ENCODE data around the gene SELENON. TPM values are rescaled to one million over a fixed set of nuclear protein-coding genes. Genes with fewer than 3 reads are reported as not detected.

Gene SELENON
- total RNA-seq, result 36.0 and 47.9 TPM in 2 replicates

DNA sequence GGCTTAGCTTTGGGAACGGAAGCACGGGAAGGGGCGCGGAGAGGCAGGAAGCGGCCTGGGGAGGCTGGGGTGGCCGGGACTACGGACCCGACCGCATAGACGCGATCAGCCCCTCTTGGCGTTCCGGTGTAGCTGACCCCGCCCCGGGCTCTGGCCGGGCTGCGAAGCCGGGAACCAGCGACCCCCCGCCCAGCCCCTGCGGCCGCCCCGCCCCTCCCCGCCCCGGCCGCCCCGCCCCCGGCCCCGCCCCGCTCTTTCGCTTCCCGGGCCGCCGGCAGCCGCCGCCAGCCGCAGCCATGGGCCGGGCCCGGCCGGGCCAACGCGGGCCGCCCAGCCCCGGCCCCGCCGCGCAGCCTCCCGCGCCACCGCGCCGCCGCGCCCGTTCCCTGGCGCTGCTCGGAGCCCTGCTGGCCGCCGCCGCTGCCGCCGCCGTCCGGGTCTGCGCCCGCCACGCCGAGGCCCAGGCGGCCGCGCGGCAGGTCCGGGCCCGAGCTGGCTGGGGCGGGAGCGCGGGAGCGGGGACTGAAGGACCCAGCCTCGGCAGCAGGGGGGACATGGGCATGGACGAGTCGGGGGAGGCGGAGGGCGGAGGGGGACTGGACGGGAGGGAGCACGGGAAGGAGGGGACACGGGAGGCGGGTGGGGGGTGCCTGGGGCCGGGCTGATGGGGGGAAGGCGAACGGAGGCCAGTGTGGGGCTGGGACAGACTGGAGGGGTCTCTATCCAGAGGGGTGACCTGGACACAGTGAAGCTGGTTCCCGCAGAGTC, at the start of gene SELENON:
SELENON (plus strand) TSS at position 259 of the 768 bp plus-strand sequence; CDS start at position 297, 38 bp downstream.

GRCh38 chr1:25819491-25820246, 19.7 kb downstream of the SELENON start, which contains the start of gene MTFR1L:
TSS of gene MTFR1L (plus strand) at chr1:25819954. CDS start at chr1:25823105, 3,151 bp downstream.

GRCh38 chr1:25858906-25859789, 59.2 kb downstream of the SELENON start, which contains the start of gene AUNIP:
TSS of gene AUNIP (minus strand) at chr1:25859457. CDS start at chr1:25859357, 100 bp downstream.

Other genes with a start within 250 kb of the SELENON start
- gene MAN1C1, start 183.4 kb upstream of the SELENON start, total RNA-seq, result 5.7 and 15.4 TPM in 2 replicates
- 33.1 and 37.7 TPM in 2 replicates for gene MTFR1L, start 19.8 kb downstream of the SELENON start, total RNA-seq
- gene AUNIP, start 59.3 kb downstream of the SELENON start, total RNA-seq, result 2.6 and 5.3 TPM in 2 replicates
- 6.1 and 7.3 TPM in 2 replicates for gene PAQR7, start 75.5 kb downstream of the SELENON start, total RNA-seq
- gene STMN1, start 106.2 kb downstream of the SELENON start, total RNA-seq, result 57.0 and 69.4 TPM in 2 replicates
- gene PAFAH2, start 197.9 kb downstream of the SELENON start, total RNA-seq, result 6.6 and 10.0 TPM in 2 replicates
- under 0.01 TPM in 2 replicates for gene EXTL1, start 221.6 kb downstream of the SELENON start, total RNA-seq
- not detected in 2 replicates for gene SLC30A2, start 245.9 kb downstream of the SELENON start, total RNA-seq

Data from subcutaneous preadipocyte (primary cell).